ENCODE measurements around the gene COG5.

COG5 gene

DNA sequence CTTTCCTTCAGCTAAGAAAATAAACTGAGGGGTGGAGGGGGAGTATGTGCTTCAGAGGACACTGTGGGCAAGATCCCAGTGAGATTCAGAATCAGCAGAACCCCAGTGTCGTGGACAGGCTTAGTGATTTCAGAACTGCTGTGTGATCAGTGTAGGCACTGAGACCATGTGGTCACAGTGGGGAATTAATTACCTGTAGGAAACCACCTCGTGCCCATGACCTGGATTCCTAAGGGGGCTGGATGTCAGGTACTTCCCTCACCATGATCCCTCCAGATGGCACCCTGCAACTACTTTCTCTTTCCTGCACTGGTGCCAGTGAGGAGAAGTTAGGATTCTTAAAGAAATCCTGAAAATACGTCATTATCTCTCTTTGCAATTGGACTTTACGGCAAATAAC lies 330.5 kb downstream of the COG5 start:
- no peak overlapping the region for H3K27ac ChIP-seq (replicated peaks)
- no peak for DNase-seq (ENCODE audit: low read depth in 1 of 2, low spot score in 1 of 2)
- no peak overlapping the region for H3K4me3 ChIP-seq (replicated peaks; ENCODE audit: insufficient read depth, low read length)
- TF ChIP-seq POLR2AphosphoS5 (IDR thresholded peaks at IDR 0.05; ENCODE audit: low read depth), result no peak
- TF ChIP-seq, protein P1, sequence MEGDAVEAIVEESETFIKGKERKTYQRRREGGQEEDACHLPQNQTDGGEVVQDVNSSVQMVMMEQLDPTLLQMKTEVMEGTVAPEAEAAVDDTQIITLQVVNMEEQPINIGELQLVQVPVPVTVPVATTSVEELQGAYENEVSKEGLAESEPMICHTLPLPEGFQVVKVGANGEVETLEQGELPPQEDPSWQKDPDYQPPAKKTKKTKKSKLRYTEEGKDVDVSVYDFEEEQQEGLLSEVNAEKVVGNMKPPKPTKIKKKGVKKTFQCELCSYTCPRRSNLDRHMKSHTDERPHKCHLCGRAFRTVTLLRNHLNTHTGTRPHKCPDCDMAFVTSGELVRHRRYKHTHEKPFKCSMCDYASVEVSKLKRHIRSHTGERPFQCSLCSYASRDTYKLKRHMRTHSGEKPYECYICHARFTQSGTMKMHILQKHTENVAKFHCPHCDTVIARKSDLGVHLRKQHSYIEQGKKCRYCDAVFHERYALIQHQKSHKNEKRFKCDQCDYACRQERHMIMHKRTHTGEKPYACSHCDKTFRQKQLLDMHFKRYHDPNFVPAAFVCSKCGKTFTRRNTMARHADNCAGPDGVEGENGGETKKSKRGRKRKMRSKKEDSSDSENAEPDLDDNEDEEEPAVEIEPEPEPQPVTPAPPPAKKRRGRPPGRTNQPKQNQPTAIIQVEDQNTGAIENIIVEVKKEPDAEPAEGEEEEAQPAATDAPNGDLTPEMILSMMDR (IDR thresholded peaks at IDR 0.05; ENCODE audit: insufficient read depth, low read length), result no peak
- TF ChIP-seq, protein P2, sequence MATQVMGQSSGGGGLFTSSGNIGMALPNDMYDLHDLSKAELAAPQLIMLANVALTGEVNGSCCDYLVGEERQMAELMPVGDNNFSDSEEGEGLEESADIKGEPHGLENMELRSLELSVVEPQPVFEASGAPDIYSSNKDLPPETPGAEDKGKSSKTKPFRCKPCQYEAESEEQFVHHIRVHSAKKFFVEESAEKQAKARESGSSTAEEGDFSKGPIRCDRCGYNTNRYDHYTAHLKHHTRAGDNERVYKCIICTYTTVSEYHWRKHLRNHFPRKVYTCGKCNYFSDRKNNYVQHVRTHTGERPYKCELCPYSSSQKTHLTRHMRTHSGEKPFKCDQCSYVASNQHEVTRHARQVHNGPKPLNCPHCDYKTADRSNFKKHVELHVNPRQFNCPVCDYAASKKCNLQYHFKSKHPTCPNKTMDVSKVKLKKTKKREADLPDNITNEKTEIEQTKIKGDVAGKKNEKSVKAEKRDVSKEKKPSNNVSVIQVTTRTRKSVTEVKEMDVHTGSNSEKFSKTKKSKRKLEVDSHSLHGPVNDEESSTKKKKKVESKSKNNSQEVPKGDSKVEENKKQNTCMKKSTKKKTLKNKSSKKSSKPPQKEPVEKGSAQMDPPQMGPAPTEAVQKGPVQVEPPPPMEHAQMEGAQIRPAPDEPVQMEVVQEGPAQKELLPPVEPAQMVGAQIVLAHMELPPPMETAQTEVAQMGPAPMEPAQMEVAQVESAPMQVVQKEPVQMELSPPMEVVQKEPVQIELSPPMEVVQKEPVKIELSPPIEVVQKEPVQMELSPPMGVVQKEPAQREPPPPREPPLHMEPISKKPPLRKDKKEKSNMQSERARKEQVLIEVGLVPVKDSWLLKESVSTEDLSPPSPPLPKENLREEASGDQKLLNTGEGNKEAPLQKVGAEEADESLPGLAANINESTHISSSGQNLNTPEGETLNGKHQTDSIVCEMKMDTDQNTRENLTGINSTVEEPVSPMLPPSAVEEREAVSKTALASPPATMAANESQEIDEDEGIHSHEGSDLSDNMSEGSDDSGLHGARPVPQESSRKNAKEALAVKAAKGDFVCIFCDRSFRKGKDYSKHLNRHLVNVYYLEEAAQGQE (IDR thresholded peaks at IDR 0.05; ENCODE audit: insufficient replicate concordance, low read depth), result no peak
- no peaks in the 10 kb centered on the region for H3K27me3 ChIP-seq (ENCODE audit: insufficient read depth, poor library complexity, severe bottlenecking)

DNA sequence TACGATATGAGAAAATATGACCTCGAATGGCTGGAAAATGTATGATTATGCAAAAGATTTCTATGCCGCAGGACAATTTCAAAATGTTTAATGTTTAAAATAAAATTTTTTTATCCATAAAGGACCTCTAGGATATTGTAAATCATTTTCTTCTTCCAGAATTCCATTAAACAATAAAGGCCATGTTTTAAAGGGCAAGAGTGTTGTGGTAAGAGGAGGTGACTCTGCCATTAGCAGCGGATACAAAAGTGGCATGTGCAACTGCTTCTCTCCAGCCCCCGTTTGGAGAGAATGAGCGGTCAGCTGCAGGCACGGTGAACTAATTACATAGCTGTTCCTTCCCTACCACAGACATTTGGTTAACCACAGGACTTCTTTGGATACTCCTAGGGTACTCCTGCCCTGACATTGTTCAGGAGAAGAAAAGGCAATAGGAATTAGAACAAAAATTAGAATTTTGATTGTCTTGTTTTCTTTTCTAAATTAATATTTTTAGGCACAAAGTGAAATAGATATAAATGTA lies 331.1 kb downstream of the COG5 start:
- Histone ChIP-seq H3K27me3 (ENCODE audit: insufficient read depth, poor library complexity, severe bottlenecking) (no peaks in the 10 kb centered on the region), H3K4me3 (replicated peaks; ENCODE audit: insufficient read depth, low read length) (no peak overlapping the region), H3K27ac (replicated peaks) (no peak overlapping the region)
- no peak for DNase-seq (ENCODE audit: low read depth in 1 of 2, low spot score in 1 of 2)
- TF ChIP-seq, protein P1 (IDR thresholded peaks at IDR 0.05; ENCODE audit: insufficient read depth, low read length), result no peak
- TF ChIP-seq GABPA (IDR thresholded peaks at IDR 0.05; ENCODE audit: low read depth) (no peak), POLR2AphosphoS5 (IDR thresholded peaks at IDR 0.05; ENCODE audit: low read depth) (no peak), SPI1 (IDR thresholded peaks at IDR 0.05; ENCODE audit: borderline replicate concordance, low read depth) (no peak)
- TF ChIP-seq, protein P2 (IDR thresholded peaks at IDR 0.05; ENCODE audit: insufficient replicate concordance, low read depth), result no peak

DNA sequence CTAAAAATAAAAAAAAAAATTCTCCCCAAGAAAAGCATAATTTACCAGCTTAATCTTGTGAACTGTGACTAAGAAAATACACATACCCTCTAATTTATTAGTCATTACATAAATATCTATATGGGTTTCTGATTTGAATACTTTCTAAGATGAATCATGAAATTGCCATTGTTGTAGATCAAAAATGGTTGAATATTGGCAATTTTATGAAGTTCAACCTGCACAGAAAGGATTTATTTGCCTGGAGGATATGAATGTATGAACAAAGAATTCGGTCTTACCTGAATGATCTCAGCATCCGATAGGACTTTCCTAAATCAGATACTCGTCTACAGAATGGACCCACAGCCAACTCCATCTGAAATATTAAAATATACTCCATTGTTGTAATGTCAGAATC lies 333.4 kb downstream of the COG5 start:
- no peak for DNase-seq (ENCODE audit: low read depth in 1 of 2, low spot score in 1 of 2)
- H3K4me3 ChIP-seq (replicated peaks; ENCODE audit: insufficient read depth, low read length), result no peak overlapping the region
- H3K27ac ChIP-seq (replicated peaks), result no peak overlapping the region
- no peaks in the 10 kb centered on the region for H3K27me3 ChIP-seq (ENCODE audit: insufficient read depth, poor library complexity, severe bottlenecking)
- TF ChIP-seq SPI1 (IDR thresholded peaks at IDR 0.05; ENCODE audit: borderline replicate concordance, low read depth) (no peak), GABPA (IDR thresholded peaks at IDR 0.05; ENCODE audit: low read depth) (no peak), POLR2AphosphoS5 (IDR thresholded peaks at IDR 0.05; ENCODE audit: low read depth) (no peak)
- TF ChIP-seq, protein P2 (IDR thresholded peaks at IDR 0.05; ENCODE audit: insufficient replicate concordance, low read depth), result no peak
- TF ChIP-seq, protein P1 (IDR thresholded peaks at IDR 0.05; ENCODE audit: insufficient read depth, low read length), result no peak
